Endothelial cell of coronary artery (primary cell): ENCODE data around the gene C19orf44. TPM values are rescaled to one million over a fixed set of nuclear protein-coding genes. Genes with fewer than 3 reads are reported as not detected.

Experiments
- total RNA-seq: library from RNA; depleted of rRNA; stranded (reverse); fragments of >200 nt; gene quantifications from 2 replicates; pipeline ENCODE4 v1.2.3, GENCODE V29; 2014

C19orf44 gene
- total RNA-seq: 1.4 and 2.3 TPM in 2 replicates

GRCh38 chr19:16495982-16496612 is at the start of gene C19orf44, which contains the start of gene CALR3:
Gene C19orf44 (plus strand): TSS chr19:16496394. CDS start chr19:16500793, 4,399 bp downstream.
Gene CALR3 (minus strand): TSS chr19:16496167. CDS start chr19:16496129, 38 bp downstream.

GRCh38 chr19:16542045-16542909 is 46.1 kb downstream of the C19orf44 start, which contains the start of gene CHERP:
Gene CHERP (minus strand): TSS chr19:16542437. CDS start chr19:16542378, 59 bp downstream.

Other genes starting within 250 kb of the C19orf44 start
- 7.2 and 15.4 TPM in 2 replicates for gene KLF2, start 171.6 kb upstream of the C19orf44 start, total RNA-seq
- gene EPS15L1, start 24.4 kb upstream of the C19orf44 start, total RNA-seq: 6.2 and 13.1 TPM in 2 replicates
- gene CALR3, start 227 bp upstream of the C19orf44 start, total RNA-seq: not detected in 2 replicates
- gene CHERP, start 46.0 kb downstream of the C19orf44 start, total RNA-seq: 6.7 and 7.4 TPM in 2 replicates
- 14.8 and 21.2 TPM in 2 replicates for gene SLC35E1, start 76.0 kb downstream of the C19orf44 start, total RNA-seq
- gene MED26, start 131.8 kb downstream of the C19orf44 start, total RNA-seq: 4.6 and 5.8 TPM in 2 replicates
- gene SMIM7, start 163.8 kb downstream of the C19orf44 start, total RNA-seq: 43.3 and 43.7 TPM in 2 replicates
- 3.3 and 3.8 TPM in 2 replicates for gene TMEM38A, start 164.7 kb downstream of the C19orf44 start, total RNA-seq
- gene NWD1, start 223.5 kb downstream of the C19orf44 start, total RNA-seq: not detected in 2 replicates